Metanephros (tissue), 2 donors: ENCODE measurements around the gene TARS2. TPM values are rescaled to one million over a fixed set of nuclear protein-coding genes. Genes with fewer than 3 reads are reported as not detected.

Experiments used
- small RNA-seq: library from RNA; depleted of rRNA; stranded (forward); fragments of <200 nt; gene quantifications from one replicate; pipeline ENCODE3, GENCODE V24; 2014; ENCODE audit warnings: low replicate concordance
- total RNA-seq: library from RNA; depleted of rRNA; stranded (reverse); fragments of >200 nt; gene quantifications from one replicate; pipeline ENCODE4 v1.2.3, GENCODE V29; 2014

The TARS2 gene
- 25.6 TPM for total RNA-seq

GRCh38 chr1:150486966-150487762 is at the start of gene TARS2:
Gene TARS2, plus strand, starts transcription at chr1:150487419. Its CDS starts 32 bp downstream, at chr1:150487451.

GRCh38 chr1:150507912-150508864 is 21.0 kb downstream of the TARS2 start, which contains the start of gene ECM1:
Gene ECM1, plus strand, starts transcription at chr1:150508109. Its CDS starts 101 bp downstream, at chr1:150508210.

GRCh38 chr1:150515328-150516049 is 28.3 kb downstream of the TARS2 start, which contains the start of gene FALEC:
Gene FALEC, plus strand, starts transcription at chr1:150515752.

GRCh38 chr1:150548632-150549495 is 61.6 kb downstream of the TARS2 start, which contains the start of gene ADAMTSL4:
Gene ADAMTSL4, plus strand, starts transcription at chr1:150549408. Its CDS starts 2,881 bp downstream, at chr1:150552289.

Small RNAs within 50 kb of the gene (small RNA-seq; reads per million reads assigned to genes)
- gene MIR4257: not detected

Other genes starting within 250 kb of the TARS2 start
- 2.3 TPM for gene CA14, start 229.6 kb upstream of the TARS2 start, total RNA-seq
- gene APH1A, start 218.4 kb upstream of the TARS2 start, total RNA-seq: 83.3 TPM
- 23.9 TPM for gene C1orf54, start 214.6 kb upstream of the TARS2 start, total RNA-seq
- gene CIART, start 204.9 kb upstream of the TARS2 start, total RNA-seq: 3.2 TPM
- 40.4 TPM for gene MRPS21, start 193.6 kb upstream of the TARS2 start, total RNA-seq
- 48.1 TPM for gene PRPF3, start 165.9 kb upstream of the TARS2 start, total RNA-seq
- gene RPRD2, start 123.3 kb upstream of the TARS2 start, total RNA-seq: 21.1 TPM
- gene ECM1, start 20.7 kb downstream of the TARS2 start, total RNA-seq: 5.4 TPM
- not detected for gene FALEC, start 28.3 kb downstream of the TARS2 start, total RNA-seq
- gene ADAMTSL4, start 62.0 kb downstream of the TARS2 start, total RNA-seq: 28.2 TPM
- gene MCL1, start 92.2 kb downstream of the TARS2 start, total RNA-seq: 158 TPM
- 82.9 TPM for gene ENSA, start 142.2 kb downstream of the TARS2 start, total RNA-seq
- 18.8 TPM for gene GOLPH3L, start 209.7 kb downstream of the TARS2 start, total RNA-seq
- not detected for gene HORMAD1, start 233.5 kb downstream of the TARS2 start, total RNA-seq